GM15510 (cell line): ENCODE measurements around the gene GALNT10.
A peak's percentile ranks its signal among the peaks of the same experiment; 100 is the strongest.

ENCODE experiments used
- POLR2A ChIP-seq: IDR thresholded peaks from 3 replicates; pipeline ENCODE4 v1.6.1; 2011; ENCODE audit warnings: borderline replicate concordance; ENCODE audit not compliant: insufficient read length; ENCODE audit errors: extremely low read depth

Gene GALNT10

GRCh38 chr5:154419236-154419635 is 228.7 kb downstream of the GALNT10 start:
- TF ChIP-seq POLR2A = no peak

- TF ChIP-seq POLR2A = no peak
These were observed 231.3 kb downstream of the GALNT10 start for GRCh38 chr5:154421868-154422267.

GRCh38 chr5:154422298-154422697 is 231.8 kb downstream of the GALNT10 start:
- no peak for TF ChIP-seq POLR2A

GRCh38 chr5:154428208-154428607 is 237.7 kb downstream of the GALNT10 start:
- no peak for TF ChIP-seq POLR2A

- no peak for TF ChIP-seq POLR2A
These were observed 238.8 kb downstream of the GALNT10 start for GRCh38 chr5:154429341-154429740.

GRCh38 chr5:154430466-154430865 is 239.9 kb downstream of the GALNT10 start:
- no peak for TF ChIP-seq POLR2A

- no peak for TF ChIP-seq POLR2A
These were observed 240.6 kb downstream of the GALNT10 start for GRCh38 chr5:154430961-154431630.

GRCh38 chr5:154435226-154435625 is 244.7 kb downstream of the GALNT10 start:
- TF ChIP-seq POLR2A = no peak

GRCh38 chr5:154437281-154437965 is 246.9 kb downstream of the GALNT10 start:
- no peak for TF ChIP-seq POLR2A

- TF ChIP-seq POLR2A = no peak
These were observed 250.0 kb downstream of the GALNT10 start for GRCh38 chr5:154440540-154440939.

- TF ChIP-seq POLR2A = no peak
These were observed 252.3 kb downstream of the GALNT10 start for GRCh38 chr5:154442801-154443200.

GRCh38 chr5:154444556-154445421 is 254.3 kb downstream of the GALNT10 start:
- TF ChIP-seq POLR2A = no peak

- TF ChIP-seq POLR2A = peak; percentile 70
These were observed 255.1 kb downstream of the GALNT10 start, which contains the start of gene SAP30L for GRCh38 chr5:154445422-154446194. Gene SAP30L, plus strand, starts transcription at chr5:154445997. Its CDS starts 608 bp downstream, at chr5:154446605.
